Endothelial cell of umbilical vein (primary cell): ENCODE data around the gene UIMC1.

Experiments
- POLR2A ChIP-seq: IDR thresholded peaks from 2 replicates; pipeline ENCODE4 v1.6.1; 2012; ENCODE audit warnings: low read depth, mild to moderate bottlenecking, control low read depth, low read length
- POLR2AphosphoS5 ChIP-seq: IDR thresholded peaks from 2 replicates; pipeline ENCODE4 v1.6.1; 2012; ENCODE audit warnings: low read depth, mild to moderate bottlenecking, control low read depth, low read length, moderate library complexity; ENCODE audit not compliant: insufficient read depth
- TF ChIP-seq, protein P1 (sequence below), 2 donors: IDR thresholded peaks; 1 replicate in 1 of 2; 2 replicates in 1 of 2; pipeline ENCODE4 v1.5.1; 2011; ENCODE audit warnings: low read length in 2 of 2, mild to moderate bottlenecking in 2 of 2, moderate library complexity in 2 of 2, control low read depth in 1 of 2, inconsistent platforms in 1 of 2, low read depth in 1 of 2; ENCODE audit not compliant: insufficient read depth in 1 of 2; ENCODE audit errors: extremely low read depth in 1 of 2
- TF ChIP-seq, protein P2 (sequence below): IDR thresholded peaks from 2 replicates; pipeline ENCODE4 v1.6.1; 2011; ENCODE audit not compliant: insufficient read depth, insufficient read length

DNA sequence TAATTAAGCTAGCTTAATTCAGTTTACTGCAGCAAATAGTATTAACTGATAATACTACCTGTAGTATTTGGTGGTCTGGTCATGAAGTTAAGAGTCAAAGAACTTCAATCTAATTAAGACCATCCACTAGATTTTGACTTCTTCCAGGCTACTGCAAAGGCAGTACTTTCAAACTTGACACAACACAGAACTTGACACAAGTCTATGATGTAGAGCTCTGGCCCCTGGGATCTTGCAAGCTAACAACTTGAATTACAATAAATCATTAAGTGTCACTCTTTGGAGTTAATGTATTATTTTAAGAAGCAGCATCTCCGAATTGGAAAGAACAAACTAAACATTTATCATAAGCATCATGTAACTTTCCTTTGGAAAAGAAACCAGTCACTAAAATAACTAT, 40.9 kb downstream of the UIMC1 start:
- TF ChIP-seq, protein P1, sequence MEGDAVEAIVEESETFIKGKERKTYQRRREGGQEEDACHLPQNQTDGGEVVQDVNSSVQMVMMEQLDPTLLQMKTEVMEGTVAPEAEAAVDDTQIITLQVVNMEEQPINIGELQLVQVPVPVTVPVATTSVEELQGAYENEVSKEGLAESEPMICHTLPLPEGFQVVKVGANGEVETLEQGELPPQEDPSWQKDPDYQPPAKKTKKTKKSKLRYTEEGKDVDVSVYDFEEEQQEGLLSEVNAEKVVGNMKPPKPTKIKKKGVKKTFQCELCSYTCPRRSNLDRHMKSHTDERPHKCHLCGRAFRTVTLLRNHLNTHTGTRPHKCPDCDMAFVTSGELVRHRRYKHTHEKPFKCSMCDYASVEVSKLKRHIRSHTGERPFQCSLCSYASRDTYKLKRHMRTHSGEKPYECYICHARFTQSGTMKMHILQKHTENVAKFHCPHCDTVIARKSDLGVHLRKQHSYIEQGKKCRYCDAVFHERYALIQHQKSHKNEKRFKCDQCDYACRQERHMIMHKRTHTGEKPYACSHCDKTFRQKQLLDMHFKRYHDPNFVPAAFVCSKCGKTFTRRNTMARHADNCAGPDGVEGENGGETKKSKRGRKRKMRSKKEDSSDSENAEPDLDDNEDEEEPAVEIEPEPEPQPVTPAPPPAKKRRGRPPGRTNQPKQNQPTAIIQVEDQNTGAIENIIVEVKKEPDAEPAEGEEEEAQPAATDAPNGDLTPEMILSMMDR (IDR thresholded peaks at IDR 0.05; ENCODE audit: extremely low read depth in 1 of 2, insufficient read depth in 1 of 2, low read depth in 1 of 2, low read length in 2 of 2) = no peak
- TF ChIP-seq, protein P2, sequence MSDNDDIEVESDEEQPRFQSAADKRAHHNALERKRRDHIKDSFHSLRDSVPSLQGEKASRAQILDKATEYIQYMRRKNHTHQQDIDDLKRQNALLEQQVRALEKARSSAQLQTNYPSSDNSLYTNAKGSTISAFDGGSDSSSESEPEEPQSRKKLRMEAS = no peak
- TF ChIP-seq POLR2A (no peak), POLR2AphosphoS5 (no peak)
